Activated CD4-positive, alpha-beta T cell treated with anti-CD3 and anti-CD28 coated beads, Interleukin-2, amount 50 U/mL, for 48 hours (primary cell): ENCODE measurements around the gene CPZ.
A peak's percentile ranks its signal among the peaks of the same experiment; 100 is the strongest.

Experiments
- DNase-seq, 2 experiments: peaks; one replicate each; pipeline ENCODE4 v3.0.0-alpha.2; 2020

Gene CPZ

GRCh38 chr4:8596891-8597290, 4.3 kb downstream of the CPZ start:
- DNase-seq = no peak

- no peak for DNase-seq
These were observed 4.8 kb downstream of the CPZ start for GRCh38 chr4:8597319-8597718.

- no peak for DNase-seq
These were observed 5.2 kb downstream of the CPZ start for GRCh38 chr4:8597791-8598190.

- no peak for DNase-seq
These were observed 6.0 kb downstream of the CPZ start for GRCh38 chr4:8598391-8599090.

- DNase-seq = no peak
These were observed 6.5 kb downstream of the CPZ start for GRCh38 chr4:8599091-8599460.

GRCh38 chr4:8599657-8600056, 7.1 kb downstream of the CPZ start:
- no peak for DNase-seq

GRCh38 chr4:8600266-8600665, 7.7 kb downstream of the CPZ start:
- no peak for DNase-seq

- no peak for DNase-seq
These were observed 8.1 kb downstream of the CPZ start for GRCh38 chr4:8600686-8601085.

- no peak for DNase-seq
These were observed 8.5 kb downstream of the CPZ start for GRCh38 chr4:8601086-8601485.

- DNase-seq = no peak
These were observed 9.0 kb downstream of the CPZ start for GRCh38 chr4:8601556-8601955.

GRCh38 chr4:8602686-8603430, 10.3 kb downstream of the CPZ start:
- no peak for DNase-seq

GRCh38 chr4:8603931-8604330, 11.4 kb downstream of the CPZ start:
- DNase-seq = no peak

- DNase-seq = no peak
These were observed 12.7 kb downstream of the CPZ start for GRCh38 chr4:8605289-8605688.

GRCh38 chr4:8606476-8606875, 13.9 kb downstream of the CPZ start:
- no peak for DNase-seq

GRCh38 chr4:8606966-8607365, 14.4 kb downstream of the CPZ start:
- DNase-seq = no peak

- peak; percentile 58 to 60 for DNase-seq
These were observed 15.3 kb downstream of the CPZ start for GRCh38 chr4:8607603-8608481.

GRCh38 chr4:8608714-8609391, 16.3 kb downstream of the CPZ start:
- DNase-seq = no peak

- no peak for DNase-seq
These were observed 16.8 kb downstream of the CPZ start for GRCh38 chr4:8609406-8609805.

GRCh38 chr4:8609824-8610350, 17.3 kb downstream of the CPZ start:
- DNase-seq = no peak

- no peak for DNase-seq
These were observed 18.5 kb downstream of the CPZ start for GRCh38 chr4:8610858-8611616.

GRCh38 chr4:8612646-8613045, 20.1 kb downstream of the CPZ start:
- DNase-seq = no peak
